Thoracic aorta (tissue), 2 donors: ENCODE measurements around the gene LRRC8A. TPM values are rescaled to one million over a fixed set of nuclear protein-coding genes. Genes with fewer than 3 reads are reported as not detected.
"Not testable (repeated sequence)": the region's sequence is repeated elsewhere in the genome, so short reads cannot be mapped to it uniquely, and the experiment has no call there.

Experiments used
- ATAC-seq: fragments of 150-250 bp; one replicate; pipeline ENCODE4 v1.8.0; 2017; ENCODE audit warnings: low read depth; ENCODE audit not compliant: insufficient number of reproducible peaks, low FRiP score
- DNase-seq: peaks from one replicate; pipeline ENCODE4 v3.0.0-alpha.2; 2020; ENCODE audit warnings: low spot score
- H3K27ac ChIP-seq, 2 donors: fragments of 200-600 bp; sonication (generic); 1 replicate in 1 of 2; 2 replicates in 1 of 2; pipeline ENCODE4 v1.5.1; 2016; ENCODE audit warnings: mild to moderate bottlenecking in 2 of 2, moderate library complexity in 2 of 2
- H3K27me3 ChIP-seq: fragments of 200-600 bp; sonication (generic); replicated peaks from 2 replicates; pipeline ENCODE4 v1.6.0; 2016; ENCODE audit warnings: mild to moderate bottlenecking; ENCODE audit not compliant: insufficient read depth
- H3K36me3 ChIP-seq: fragments of 200-600 bp; sonication (generic); one replicate; pipeline ENCODE4 v1.5.1; 2016
- H3K4me1 ChIP-seq, 2 donors: fragments of 200-600 bp; sonication (generic); 1 replicate in 1 of 2; 2 replicates in 1 of 2; pipeline versions ENCODE4 v1.5.1 to v1.6.0; 2016; ENCODE audit warnings: low read depth in 2 of 2, mild to moderate bottlenecking in 1 of 2; ENCODE audit not compliant: control insufficient read depth in 1 of 2
- H3K4me3 ChIP-seq: fragments of 200-600 bp; sonication (generic); 2 replicates; pipeline ENCODE4 v1.5.1; 2016; ENCODE audit warnings: mild to moderate bottlenecking
- H3K9me3 ChIP-seq: fragments of 200-600 bp; sonication (generic); 2 replicates; pipeline ENCODE4 v1.5.1; 2016
- total RNA-seq, 2 donors: library from RNA; depleted of rRNA; stranded (reverse); fragments of >200 nt; gene quantifications; one replicate each; pipeline versions ENCODE4 v1.1.0 to v1.2.3, GENCODE V29; 2016
- TF ChIP-seq, protein P1 (sequence below): fragments of 200-600 bp; sonication (generic); IDR thresholded peaks from one replicate; pipeline ENCODE4 v1.5.1; 2019; ENCODE audit warnings: antibody characterized with exemption

LRRC8A gene
- total RNA-seq, 2 donors from 2014 or later: 125 to 161 TPM

DNA sequence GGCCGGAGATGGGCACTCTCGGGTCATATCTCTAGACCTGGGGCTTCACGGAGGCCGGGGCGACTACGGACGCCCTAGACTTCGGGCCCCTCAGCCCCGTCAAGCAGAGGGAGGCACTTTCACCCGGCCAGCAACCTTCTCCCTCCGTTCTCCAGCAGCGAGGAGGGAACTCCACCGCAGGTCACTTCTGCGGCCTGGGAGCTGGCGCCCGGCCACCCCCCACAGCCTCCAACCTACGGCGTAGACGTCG lies 65.3 kb downstream of the LRRC8A start:
- ATAC-seq: peak; percentile 17
- DNase-seq: no peak
- H3K27ac ChIP-seq: peak overlapping the region; percentile 93 to 94
- peaks cover 8 to 28% of the 10 kb centered on the region in 2 donors for H3K4me1 ChIP-seq
- peak overlapping the region; percentile 97 for H3K4me3 ChIP-seq
- H3K36me3 ChIP-seq: peaks cover 4% of the 10 kb centered on the region
- H3K27me3 ChIP-seq: no peaks in the 10 kb centered on the region
- no peaks in the 10 kb centered on the region for H3K9me3 ChIP-seq
- TF ChIP-seq, protein P1, sequence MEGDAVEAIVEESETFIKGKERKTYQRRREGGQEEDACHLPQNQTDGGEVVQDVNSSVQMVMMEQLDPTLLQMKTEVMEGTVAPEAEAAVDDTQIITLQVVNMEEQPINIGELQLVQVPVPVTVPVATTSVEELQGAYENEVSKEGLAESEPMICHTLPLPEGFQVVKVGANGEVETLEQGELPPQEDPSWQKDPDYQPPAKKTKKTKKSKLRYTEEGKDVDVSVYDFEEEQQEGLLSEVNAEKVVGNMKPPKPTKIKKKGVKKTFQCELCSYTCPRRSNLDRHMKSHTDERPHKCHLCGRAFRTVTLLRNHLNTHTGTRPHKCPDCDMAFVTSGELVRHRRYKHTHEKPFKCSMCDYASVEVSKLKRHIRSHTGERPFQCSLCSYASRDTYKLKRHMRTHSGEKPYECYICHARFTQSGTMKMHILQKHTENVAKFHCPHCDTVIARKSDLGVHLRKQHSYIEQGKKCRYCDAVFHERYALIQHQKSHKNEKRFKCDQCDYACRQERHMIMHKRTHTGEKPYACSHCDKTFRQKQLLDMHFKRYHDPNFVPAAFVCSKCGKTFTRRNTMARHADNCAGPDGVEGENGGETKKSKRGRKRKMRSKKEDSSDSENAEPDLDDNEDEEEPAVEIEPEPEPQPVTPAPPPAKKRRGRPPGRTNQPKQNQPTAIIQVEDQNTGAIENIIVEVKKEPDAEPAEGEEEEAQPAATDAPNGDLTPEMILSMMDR: no peak

DNA sequence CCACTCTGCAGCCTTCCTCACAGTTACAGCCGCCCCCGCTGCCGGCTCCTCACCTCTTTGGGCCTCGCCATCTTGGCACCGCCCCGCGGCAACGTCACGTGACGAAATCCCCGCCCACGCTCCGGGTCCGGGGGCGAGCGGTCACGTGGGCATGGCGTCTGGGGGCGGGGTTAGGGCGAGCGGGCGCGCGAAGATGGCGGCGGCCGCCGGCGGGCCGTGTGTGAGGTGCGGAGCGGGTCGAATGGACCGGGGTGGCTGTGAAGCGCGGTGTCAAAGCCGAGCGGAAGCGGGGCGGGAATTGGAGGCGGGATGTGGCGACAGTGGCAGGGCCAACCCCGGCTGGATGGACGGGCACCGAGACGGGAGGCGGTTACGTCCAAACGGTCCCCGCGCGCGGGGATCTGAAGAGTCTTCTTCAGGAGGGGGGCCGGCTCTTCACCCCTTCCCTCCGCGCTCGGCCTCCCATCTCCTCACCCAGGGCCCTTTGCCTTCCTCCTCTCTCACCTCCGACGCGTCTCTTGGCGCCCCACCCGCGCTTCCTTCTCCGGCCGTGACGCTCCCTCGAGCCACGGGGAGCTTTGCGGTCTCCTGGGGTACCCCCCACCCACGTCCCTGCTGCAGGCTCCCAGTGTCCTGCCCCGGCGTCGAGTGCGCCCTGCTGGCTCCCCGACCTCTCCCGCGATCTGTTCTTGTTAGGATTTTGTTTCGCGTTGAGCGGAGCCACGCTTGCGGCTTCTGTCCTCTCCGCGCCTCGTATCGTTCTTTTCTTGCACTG lies 65.8 kb downstream of the LRRC8A start, which contains the start of the genes DOLK and NUP188:
DOLK (minus strand) TSS at position 77 of the 775 bp plus-strand sequence. CDS start 300 bp downstream, outside the sequence.
NUP188 (plus strand) TSS at position 173 of the 775 bp plus-strand sequence; CDS start at position 194, 21 bp downstream.
- DNase-seq (peak; percentile 85), ATAC-seq (peak; percentile 82)
- H3K27me3 ChIP-seq: no peaks in the 10 kb centered on the region
- peaks cover 4% of the 10 kb centered on the region for H3K36me3 ChIP-seq
- peak within 1 kb of the TSS; percentile 97 for H3K4me3 ChIP-seq
- peak within 1 kb of the TSS; percentile 93 to 94 for H3K27ac ChIP-seq
- H3K4me1 ChIP-seq: peaks cover 8 to 23% of the 10 kb centered on the region in 2 donors
- no peaks in the 10 kb centered on the region for H3K9me3 ChIP-seq
- TF ChIP-seq, protein P1: no peak

DNA sequence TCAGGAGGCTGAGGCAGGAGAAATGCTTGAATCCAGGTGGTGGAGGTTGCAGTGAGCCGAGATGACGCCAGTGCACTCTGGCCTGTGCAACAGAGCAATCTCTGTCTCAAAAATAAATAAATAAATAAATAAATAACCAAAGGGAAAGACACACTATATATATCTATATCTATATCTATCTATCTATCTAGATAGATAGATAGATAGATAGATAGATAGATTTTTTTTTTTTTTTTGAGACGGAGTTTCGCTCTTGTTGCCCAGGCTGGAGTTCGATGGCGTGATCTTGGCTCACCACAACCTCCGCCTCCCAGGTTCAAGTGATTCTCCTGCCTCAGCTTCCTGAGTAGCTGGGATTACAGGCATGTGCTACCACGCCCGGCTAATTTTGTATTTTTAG lies 79.5 kb downstream of the LRRC8A start:
- H3K4me3 ChIP-seq, ATAC-seq, H3K9me3 ChIP-seq, DNase-seq, H3K4me1 ChIP-seq, H3K27me3 ChIP-seq, H3K27ac ChIP-seq: not testable (repeated sequence)
- H3K36me3 ChIP-seq: peaks cover 22% of the 10 kb centered on the region

Other genes with a start within 250 kb of the LRRC8A start
- gene DYNC2I2, start 225.3 kb upstream of the LRRC8A start, total RNA-seq: 10 to 100 TPM; 30.8 to 43.9 TPM
- 100 to 1,000 TPM in 1 of 2 donors, 10 to 100 TPM in 1; 83.3 to 201 TPM for gene SET, start 192.9 kb upstream of the LRRC8A start, total RNA-seq
- 1 to 10 TPM; 4.4 to 4.7 TPM for gene PKN3, start 179.6 kb upstream of the LRRC8A start, total RNA-seq
- gene ZDHHC12, start 158.0 kb upstream of the LRRC8A start, total RNA-seq: 10 to 100 TPM; 37.0 to 70.3 TPM
- gene ZER1, start 110.2 kb upstream of the LRRC8A start, total RNA-seq: 10 to 100 TPM; 42.5 to 65.4 TPM
- gene TBC1D13, start 94.9 kb upstream of the LRRC8A start, total RNA-seq: 10 to 100 TPM; 15.6 to 25.7 TPM
- 10 to 100 TPM; 21.2 to 26.4 TPM for gene ENDOG, start 63.6 kb upstream of the LRRC8A start, total RNA-seq
- gene SPOUT1, start 52.3 kb upstream of the LRRC8A start, total RNA-seq: 10 to 100 TPM; 18.2 to 38.6 TPM
- gene KYAT1, start 183 bp upstream of the LRRC8A start, total RNA-seq: 10 to 100 TPM in 1 of 2 donors, 1 to 10 TPM in 1; 5.4 to 14.2 TPM
- gene PHYHD1, start 38.8 kb downstream of the LRRC8A start, total RNA-seq: 10 to 100 TPM; 21.1 to 36.3 TPM
- 10 to 100 TPM; 10.6 to 17.6 TPM for gene DOLK, start 65.5 kb downstream of the LRRC8A start, total RNA-seq
- 100 to 1,000 TPM in 1 of 2 donors, 10 to 100 TPM in 1; 75.7 to 106 TPM for gene NUP188, start 65.6 kb downstream of the LRRC8A start, total RNA-seq
- gene SH3GLB2, start 146.2 kb downstream of the LRRC8A start, total RNA-seq: 100 to 1,000 TPM; 101 to 184 TPM
- gene MIGA2, start 154.5 kb downstream of the LRRC8A start, total RNA-seq: 10 to 100 TPM; 30.3 to 31.3 TPM
- 1 to 10 TPM; 3.4 to 9.7 TPM for gene DOLPP1, start 199.0 kb downstream of the LRRC8A start, total RNA-seq
- gene CRAT, start 228.7 kb downstream of the LRRC8A start, total RNA-seq: 100 to 1,000 TPM in 1 of 2 donors, 10 to 100 TPM in 1; 57.8 to 102 TPM
- gene PTPA, start 229.3 kb downstream of the LRRC8A start, total RNA-seq: 10 to 100 TPM; 72.2 to 93.3 TPM